ENCODE measurements around the gene TBC1D5.

TBC1D5 gene

GRCh38 chr3:17384567-17385296 lies 357.7 kb downstream of the TBC1D5 start:
- H3K36me3 ChIP-seq (ENCODE audit: control insufficient read depth, insufficient read depth, low read length), result no peaks in the 10 kb centered on the region
- H3K27ac ChIP-seq (ENCODE audit: insufficient read depth, low read depth, low read length, poor library complexity, severe bottlenecking), result no peak overlapping the region
- no peak overlapping the region for H3K4me3 ChIP-seq (ENCODE audit: insufficient read depth, low read depth, low read length)
- no peaks in the 10 kb centered on the region for H3K27me3 ChIP-seq (ENCODE audit: control insufficient read depth, insufficient read depth, low read length, poor library complexity, severe bottlenecking)
- no peaks in the 10 kb centered on the region for H3K9me3 ChIP-seq (ENCODE audit: control insufficient read depth, low read length)
- no peaks in the 10 kb centered on the region for H3K4me1 ChIP-seq (ENCODE audit: control insufficient read depth, insufficient read depth, low read length)
- WGBS, 2 experiments, result 97% methylated on average over 3 of the region's 3 CpGs

- Histone ChIP-seq H3K4me1 (ENCODE audit: control insufficient read depth, insufficient read depth, low read length) (no peaks in the 10 kb centered on the region), H3K9me3 (ENCODE audit: control insufficient read depth, low read length) (no peaks in the 10 kb centered on the region), H3K27me3 (ENCODE audit: control insufficient read depth, insufficient read depth, low read length, poor library complexity, severe bottlenecking) (no peaks in the 10 kb centered on the region), H3K27ac (ENCODE audit: insufficient read depth, low read depth, low read length, poor library complexity, severe bottlenecking) (no peak overlapping the region), H3K36me3 (ENCODE audit: control insufficient read depth, insufficient read depth, low read length) (no peaks in the 10 kb centered on the region), H3K4me3 (ENCODE audit: insufficient read depth, low read depth, low read length) (no peak overlapping the region)
- no CpG with 5 or more reads among the region's 1 CpG for WGBS, 2 experiments
These were observed 369.1 kb downstream of the TBC1D5 start for GRCh38 chr3:17373304-17373703.

- Histone ChIP-seq H3K4me3 (ENCODE audit: insufficient read depth, low read depth, low read length) (no peak overlapping the region), H3K9me3 (ENCODE audit: control insufficient read depth, low read length) (no peaks in the 10 kb centered on the region), H3K27ac (ENCODE audit: insufficient read depth, low read depth, low read length, poor library complexity, severe bottlenecking) (no peak overlapping the region), H3K27me3 (ENCODE audit: control insufficient read depth, insufficient read depth, low read length, poor library complexity, severe bottlenecking) (no peaks in the 10 kb centered on the region), H3K4me1 (ENCODE audit: control insufficient read depth, insufficient read depth, low read length) (no peaks in the 10 kb centered on the region), H3K36me3 (ENCODE audit: control insufficient read depth, insufficient read depth, low read length) (no peaks in the 10 kb centered on the region)
- WGBS, 2 experiments, result 80 to 98% methylated on average over 1 to 2 of the region's 4 CpGs
These were observed 369.8 kb downstream of the TBC1D5 start for GRCh38 chr3:17372362-17373210.

GRCh38 chr3:17369973-17370372 lies 372.5 kb downstream of the TBC1D5 start:
- Histone ChIP-seq H3K27ac (ENCODE audit: insufficient read depth, low read depth, low read length, poor library complexity, severe bottlenecking) (no peak overlapping the region), H3K36me3 (ENCODE audit: control insufficient read depth, insufficient read depth, low read length) (no peaks in the 10 kb centered on the region), H3K4me3 (ENCODE audit: insufficient read depth, low read depth, low read length) (no peak overlapping the region), H3K27me3 (ENCODE audit: control insufficient read depth, insufficient read depth, low read length, poor library complexity, severe bottlenecking) (no peaks in the 10 kb centered on the region), H3K4me1 (ENCODE audit: control insufficient read depth, insufficient read depth, low read length) (no peaks in the 10 kb centered on the region), H3K9me3 (ENCODE audit: control insufficient read depth, low read length) (no peaks in the 10 kb centered on the region)
- WGBS, 2 experiments, result 96 to 98% methylated on average over 2 of the region's 2 CpGs

GRCh38 chr3:17367171-17367570 lies 375.3 kb downstream of the TBC1D5 start:
- H3K27me3 ChIP-seq (ENCODE audit: control insufficient read depth, insufficient read depth, low read length, poor library complexity, severe bottlenecking), result no peaks in the 10 kb centered on the region
- WGBS, 2 experiments, result 89 to 100% methylated on average over 1 of the region's 1 CpG
- H3K4me3 ChIP-seq (ENCODE audit: insufficient read depth, low read depth, low read length), result no peak overlapping the region

GRCh38 chr3:17360991-17361390 lies 381.4 kb downstream of the TBC1D5 start:
- WGBS, 2 experiments, result 92 to 95% methylated on average over 3 of the region's 3 CpGs
- Histone ChIP-seq H3K27me3 (ENCODE audit: control insufficient read depth, insufficient read depth, low read length, poor library complexity, severe bottlenecking) (no peaks in the 10 kb centered on the region), H3K27ac (ENCODE audit: insufficient read depth, low read depth, low read length, poor library complexity, severe bottlenecking) (no peak overlapping the region), H3K36me3 (ENCODE audit: control insufficient read depth, insufficient read depth, low read length) (no peaks in the 10 kb centered on the region), H3K4me3 (ENCODE audit: insufficient read depth, low read depth, low read length) (no peak overlapping the region), H3K9me3 (ENCODE audit: control insufficient read depth, low read length) (no peaks in the 10 kb centered on the region), H3K4me1 (ENCODE audit: control insufficient read depth, insufficient read depth, low read length) (no peaks in the 10 kb centered on the region)

More at GRCh38 chr3:17367171-17367570, 375.3 kb downstream of the TBC1D5 start:
- Histone ChIP-seq H3K27ac (ENCODE audit: insufficient read depth, low read depth, low read length, poor library complexity, severe bottlenecking) (no peak overlapping the region), H3K9me3 (ENCODE audit: control insufficient read depth, low read length) (no peaks in the 10 kb centered on the region), H3K36me3 (ENCODE audit: control insufficient read depth, insufficient read depth, low read length) (no peaks in the 10 kb centered on the region), H3K4me1 (ENCODE audit: control insufficient read depth, insufficient read depth, low read length) (no peaks in the 10 kb centered on the region)

GRCh38 chr3:17359911-17360310 lies 382.5 kb downstream of the TBC1D5 start:
- Histone ChIP-seq H3K9me3 (ENCODE audit: control insufficient read depth, low read length) (no peaks in the 10 kb centered on the region), H3K27ac (ENCODE audit: insufficient read depth, low read depth, low read length, poor library complexity, severe bottlenecking) (no peak overlapping the region), H3K36me3 (ENCODE audit: control insufficient read depth, insufficient read depth, low read length) (no peaks in the 10 kb centered on the region), H3K4me3 (ENCODE audit: insufficient read depth, low read depth, low read length) (no peak overlapping the region), H3K4me1 (ENCODE audit: control insufficient read depth, insufficient read depth, low read length) (no peaks in the 10 kb centered on the region), H3K27me3 (ENCODE audit: control insufficient read depth, insufficient read depth, low read length, poor library complexity, severe bottlenecking) (no peaks in the 10 kb centered on the region)
- no CpG with 5 or more reads among the region's 1 CpG for WGBS, 2 experiments

GRCh38 chr3:17357035-17357710 lies 385.3 kb downstream of the TBC1D5 start:
- WGBS, 2 experiments, result 79 to 83% methylated on average over 4 of the region's 5 CpGs
- H3K9me3 ChIP-seq (ENCODE audit: control insufficient read depth, low read length), result no peaks in the 10 kb centered on the region
- H3K27me3 ChIP-seq (ENCODE audit: control insufficient read depth, insufficient read depth, low read length, poor library complexity, severe bottlenecking), result no peaks in the 10 kb centered on the region
- no peaks in the 10 kb centered on the region for H3K36me3 ChIP-seq (ENCODE audit: control insufficient read depth, insufficient read depth, low read length)
- H3K4me1 ChIP-seq (ENCODE audit: control insufficient read depth, insufficient read depth, low read length), result no peaks in the 10 kb centered on the region
- H3K4me3 ChIP-seq (ENCODE audit: insufficient read depth, low read depth, low read length), result no peak overlapping the region
- H3K27ac ChIP-seq (ENCODE audit: insufficient read depth, low read depth, low read length, poor library complexity, severe bottlenecking), result no peak overlapping the region

- Histone ChIP-seq H3K27me3 (ENCODE audit: control insufficient read depth, insufficient read depth, low read length, poor library complexity, severe bottlenecking) (no peaks in the 10 kb centered on the region), H3K9me3 (ENCODE audit: control insufficient read depth, low read length) (no peaks in the 10 kb centered on the region), H3K4me1 (ENCODE audit: control insufficient read depth, insufficient read depth, low read length) (no peaks in the 10 kb centered on the region), H3K36me3 (ENCODE audit: control insufficient read depth, insufficient read depth, low read length) (no peaks in the 10 kb centered on the region), H3K27ac (ENCODE audit: insufficient read depth, low read depth, low read length, poor library complexity, severe bottlenecking) (no peak overlapping the region), H3K4me3 (ENCODE audit: insufficient read depth, low read depth, low read length) (no peak overlapping the region)
These were observed 385.8 kb downstream of the TBC1D5 start for GRCh38 chr3:17356585-17356984.

GRCh38 chr3:17355591-17355990 lies 386.8 kb downstream of the TBC1D5 start:
- Histone ChIP-seq H3K4me3 (ENCODE audit: insufficient read depth, low read depth, low read length) (no peak overlapping the region), H3K36me3 (ENCODE audit: control insufficient read depth, insufficient read depth, low read length) (no peaks in the 10 kb centered on the region), H3K27me3 (ENCODE audit: control insufficient read depth, insufficient read depth, low read length, poor library complexity, severe bottlenecking) (no peaks in the 10 kb centered on the region), H3K4me1 (ENCODE audit: control insufficient read depth, insufficient read depth, low read length) (no peaks in the 10 kb centered on the region), H3K9me3 (ENCODE audit: control insufficient read depth, low read length) (no peaks in the 10 kb centered on the region), H3K27ac (ENCODE audit: insufficient read depth, low read depth, low read length, poor library complexity, severe bottlenecking) (no peak overlapping the region)
- 100% methylated on average over 1 of the region's 1 CpG; no CpG with 5 or more reads in 1 of the 2 experiments for WGBS, 2 experiments

Measured in ectodermal cell (in vitro differentiated cells).